A673 (cell line): Measurements from ENCODE around the gene LHFPL6. TPM values are rescaled to one million over a fixed set of nuclear protein-coding genes. Genes with fewer than 3 reads are reported as not detected.

ENCODE experiments used
- BruUV-seq: library from RNA; stranded (reverse); fragments of 400-500 nt; replicated peaks from 2 replicates; lab custom pipeline; 2021; lab: Mats Ljungman, UMichigan
- CTCF ChIA-PET: fragments of 300-600 bp; sonication (Branson Sonifier 250); formaldehyde crosslinking; loops from one replicate; lab custom pipeline; 2022; ENCODE audit warnings: antibody characterized with exemption; lab: Charles Lee
- POLR2A ChIA-PET: fragments of 300-600 bp; sonication (Branson Sonifier 250); formaldehyde crosslinking; loops from one replicate; lab custom pipeline; 2022; ENCODE audit warnings: antibody characterized with exemption; ENCODE audit not compliant: low non-redundant PET; lab: Charles Lee
- DNase-seq: peaks from one replicate; pipeline ENCODE4 v3.0.0-alpha.2; 2015; ENCODE audit warnings: low spot score
- H3K27ac ChIP-seq: fragments of 200-600 bp; sonication (generic); 2 replicates; pipeline ENCODE4 v1.5.1; 2016; ENCODE audit warnings: mixed run types, low read depth, mild to moderate bottlenecking, mixed read lengths, antibody characterized with exemption, low read length; ENCODE audit not compliant: poor library complexity, severe bottlenecking
- H3K27me3 ChIP-seq: fragments of 200-600 bp; sonication (generic); replicated peaks from 2 replicates; pipeline ENCODE4 v1.6.1; 2017; ENCODE audit warnings: mixed run types, low read depth, mild to moderate bottlenecking, mixed read lengths, antibody characterized with exemption, low read length; ENCODE audit not compliant: insufficient read depth, poor library complexity
- H3K36me3 ChIP-seq: fragments of 200-600 bp; sonication (generic); 2 replicates; pipeline ENCODE4 v1.6.1; 2016; ENCODE audit warnings: mixed run types, mild to moderate bottlenecking, mixed read lengths, antibody characterized with exemption, low read length; ENCODE audit not compliant: insufficient read depth, poor library complexity, severe bottlenecking
- H3K4me1 ChIP-seq: fragments of 200-600 bp; sonication (generic); 2 replicates; pipeline ENCODE4 v1.6.1; 2017; ENCODE audit warnings: mixed run types, mild to moderate bottlenecking, mixed read lengths, antibody characterized with exemption, low read length; ENCODE audit not compliant: insufficient read depth, poor library complexity, severe bottlenecking
- H3K4me3 ChIP-seq: fragments of 200-600 bp; sonication (generic); 2 replicates; pipeline ENCODE4 v1.5.1; 2016; ENCODE audit warnings: low read depth, mixed run types, mild to moderate bottlenecking, mixed read lengths, low read length; ENCODE audit not compliant: poor library complexity, severe bottlenecking
- H3K9me3 ChIP-seq: fragments of 200-600 bp; sonication (generic); 2 replicates; pipeline ENCODE4 v1.6.1; 2016; ENCODE audit warnings: mixed run types, low read depth, mild to moderate bottlenecking, mixed read lengths, antibody characterized with exemption, low read length; ENCODE audit not compliant: poor library complexity, severe bottlenecking
- CTCF ChIP-seq: fragments of 300-800, 200-600 bp; sonication (generic); conservative IDR thresholded peaks from 2 replicates; pipeline ENCODE4 v1.5.1; 2017; ENCODE audit warnings: low read depth, mild to moderate bottlenecking, antibody characterized with exemption, low read length, moderate library complexity, mixed read lengths
- EZH2 ChIP-seq: fragments of 200-600 bp; sonication (generic); IDR thresholded peaks from 2 replicates; pipeline ENCODE4 v1.6.1; 2017; ENCODE audit warnings: borderline replicate concordance, low read depth, mild to moderate bottlenecking, mixed read lengths, antibody characterized with exemption, low read length; ENCODE audit not compliant: poor library complexity, severe bottlenecking
- intact Hi-C: fragments of 100-400 bp; cut with micrococcal nuclease; formaldehyde crosslinking; loops from one replicate; pipeline ENCODE4 v1.10.0; 2022; ENCODE audit not compliant: unreplicated experiment
- total RNA-seq: library from RNA; stranded (reverse); gene quantifications from 2 replicates; pipeline ENCODE4 v1.2.3, GENCODE V29; 2021

The LHFPL6 gene
- total RNA-seq, 1 experiment from 2014 or later, result 63.9 TPM

GRCh38 chr13:39462428-39462827 is 140.6 kb downstream of the LHFPL6 start:
- BruUV-seq, result no TSS peak
- ChIA-PET POLR2A (no interaction called here), CTCF (no interaction called here)
- H3K27me3 ChIP-seq, result no peaks in the 10 kb centered on the region
- H3K36me3 ChIP-seq, result no peaks in the 10 kb centered on the region
- no peak overlapping the region for H3K27ac ChIP-seq
- H3K4me1 ChIP-seq, result peaks cover 40% of the 10 kb centered on the region
- TF ChIP-seq EZH2, result no peak
- TF ChIP-seq CTCF, result no peak
- no peak for DNase-seq
- peaks cover 1% of the 10 kb centered on the region for H3K9me3 ChIP-seq
- H3K4me3 ChIP-seq, result no peak overlapping the region
- intact Hi-C loops, result no loop called here

DNA sequence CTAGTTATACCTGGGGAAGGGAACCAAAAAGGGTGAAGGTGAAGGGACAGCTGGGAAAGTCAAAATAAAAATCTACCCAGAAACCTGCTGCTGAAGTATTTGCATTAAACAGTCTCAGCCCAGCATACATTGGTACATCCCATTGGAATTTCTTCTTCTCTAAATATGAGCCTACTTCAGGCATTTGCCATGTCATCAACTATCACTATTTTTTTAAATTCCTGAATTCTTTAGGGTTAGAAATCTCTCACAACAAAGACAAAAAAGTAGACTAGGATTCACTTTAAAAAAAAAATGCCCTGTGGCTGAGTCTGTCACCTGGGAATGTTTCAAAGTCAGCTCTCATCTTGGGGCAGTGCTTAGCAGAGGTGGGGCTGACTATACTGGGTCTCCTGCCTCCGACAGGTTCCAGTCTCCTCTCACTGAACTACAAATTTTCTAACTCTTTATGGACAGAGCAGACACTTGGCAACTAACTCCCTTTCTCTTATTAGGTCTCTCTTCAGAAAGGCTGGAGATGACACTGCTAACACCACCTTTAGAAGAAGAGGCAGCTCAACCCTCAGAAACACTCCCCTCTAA is 141.2 kb downstream of the LHFPL6 start:
- CTCF ChIA-PET, result no interaction called here
- POLR2A ChIA-PET, result no interaction called here

DNA sequence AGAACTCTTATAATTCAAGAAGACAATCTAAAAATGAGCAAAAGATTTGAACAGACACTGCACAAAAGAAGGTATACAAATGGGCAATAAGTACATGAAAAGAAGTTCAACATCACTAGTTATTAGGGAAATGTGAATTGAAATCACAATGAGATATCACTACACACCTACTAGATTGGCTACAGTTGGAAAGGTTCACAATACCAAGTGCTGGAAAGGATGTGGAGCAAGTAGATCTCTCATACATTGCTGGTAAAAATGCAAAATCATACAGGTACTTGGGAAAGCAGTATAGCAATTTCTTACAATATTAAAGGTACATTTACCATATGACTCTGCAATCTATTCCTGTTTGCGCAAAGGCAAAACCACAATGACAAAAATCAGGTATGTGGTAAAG is 145.7 kb downstream of the LHFPL6 start:
- no TSS peak for BruUV-seq
- peaks cover 6% of the 10 kb centered on the region for H3K9me3 ChIP-seq
- intact Hi-C loops, result no loop called here
- TF ChIP-seq CTCF (no peak), EZH2 (no peak)
- POLR2A ChIA-PET, result no interaction called here
- no peaks in the 10 kb centered on the region for H3K36me3 ChIP-seq
- H3K4me3 ChIP-seq, result no peak overlapping the region
- CTCF ChIA-PET, result no interaction called here
- H3K4me1 ChIP-seq, result peaks cover 51% of the 10 kb centered on the region
- no peaks in the 10 kb centered on the region for H3K27me3 ChIP-seq
- DNase-seq, result no peak
- H3K27ac ChIP-seq, result no peak overlapping the region

More for the DNA sequence above, 141.2 kb downstream of the LHFPL6 start:
- Histone ChIP-seq H3K36me3 (no peaks in the 10 kb centered on the region), H3K27ac (no peak overlapping the region), H3K4me1 (peaks cover 40% of the 10 kb centered on the region), H3K4me3 (no peak overlapping the region), H3K9me3 (peaks cover 6% of the 10 kb centered on the region), H3K27me3 (no peaks in the 10 kb centered on the region)
- TF ChIP-seq EZH2, result no peak
- TF ChIP-seq CTCF, result no peak
- no peak for DNase-seq
- no TSS peak for BruUV-seq
- intact Hi-C loops, result no loop called here
